OCI-LY7 (cell line): ENCODE results near the gene GET3. TPM values are rescaled to one million over a fixed set of nuclear protein-coding genes. Genes with fewer than 3 reads are reported as not detected.

Experiments
- BruUV-seq: library from RNA; stranded (reverse); fragments of 400-500 nt; replicated peaks from 2 replicates; lab custom pipeline; 2021; lab: Mats Ljungman, UMichigan
- CTCF ChIA-PET: fragments of 300-600 bp; sonication (Branson Sonifier 250); formaldehyde crosslinking; loops from one replicate; lab custom pipeline; 2022; ENCODE audit warnings: antibody characterized with exemption; ENCODE audit not compliant: unreplicated experiment; lab: Charles Lee
- POLR2A ChIA-PET: fragments of 300-600 bp; sonication (Branson Sonifier 250); formaldehyde crosslinking; loops from one replicate; lab custom pipeline; 2022; ENCODE audit warnings: antibody characterized with exemption; lab: Charles Lee
- DNase-seq: peaks from one replicate; pipeline ENCODE4 v3.0.0-alpha.2; 2015; ENCODE audit warnings: low spot score
- H2AFZ ChIP-seq: fragments of 200-600 bp; sonication (generic), shearing (Covaris generic); 2 replicates; pipeline ENCODE4 v1.6.1; 2014; ENCODE audit warnings: mild to moderate bottlenecking, antibody characterized with exemption, low read length, moderate library complexity
- H3K27ac ChIP-seq: fragments of 200-600 bp; sonication (generic); 2 replicates; pipeline ENCODE4 v1.5.1; 2014; ENCODE audit warnings: mixed run types, low read depth, mild to moderate bottlenecking, moderate library complexity, low read length, inconsistent platforms; ENCODE audit not compliant: poor library complexity, severe bottlenecking
- H3K36me3 ChIP-seq: fragments of 200-600 bp; sonication (generic); 2 replicates; pipeline ENCODE4 v1.6.1; 2014; ENCODE audit warnings: mild to moderate bottlenecking, antibody characterized with exemption, low read length, moderate library complexity, mixed read lengths; ENCODE audit not compliant: insufficient read depth
- H3K4me1 ChIP-seq: fragments of 200-600 bp; sonication (generic); 2 replicates; pipeline ENCODE4 v1.5.1; 2014; ENCODE audit warnings: mild to moderate bottlenecking, low read length; ENCODE audit not compliant: insufficient read depth, poor library complexity, severe bottlenecking
- H3K4me2 ChIP-seq: fragments of 200-600 bp; sonication (generic); 2 replicates; pipeline ENCODE4 v1.6.1; 2014; ENCODE audit warnings: mild to moderate bottlenecking, low read length
- H3K4me3 ChIP-seq: fragments of 200-600 bp; sonication (generic); 2 replicates; pipeline ENCODE4 v1.5.1; 2014; ENCODE audit warnings: mild to moderate bottlenecking, low read depth, low read length; ENCODE audit not compliant: poor library complexity, severe bottlenecking
- H3K79me2 ChIP-seq: fragments of 200-600 bp; sonication (generic); 2 replicates; pipeline ENCODE4 v1.6.1; 2016; ENCODE audit warnings: low read depth, mild to moderate bottlenecking, low read length, moderate library complexity, mixed read lengths; ENCODE audit not compliant: insufficient read depth
- H3K9me2 ChIP-seq: fragments of 200-600 bp; sonication (generic); 2 replicates; pipeline ENCODE4 v1.6.1; 2016; ENCODE audit warnings: mild to moderate bottlenecking, low read length, mixed read lengths; ENCODE audit not compliant: insufficient read depth
- H3K9me3 ChIP-seq: fragments of 200-600 bp; sonication (generic); 2 replicates; pipeline ENCODE4 v1.6.1; 2014; ENCODE audit warnings: mild to moderate bottlenecking, mixed run types, low read length, mixed read lengths
- H4K20me1 ChIP-seq: fragments of 200-600 bp; sonication (generic); 2 replicates; pipeline ENCODE4 v1.6.1; 2014; ENCODE audit warnings: mild to moderate bottlenecking, antibody characterized with exemption, low read length, moderate library complexity, mixed read lengths; ENCODE audit not compliant: insufficient read depth
- EZH2phosphoT487 ChIP-seq: fragments of 200-600 bp; sonication (generic); IDR thresholded peaks from 2 replicates; pipeline ENCODE4 v1.6.1; 2018; ENCODE audit warnings: low read depth, borderline replicate concordance, mild to moderate bottlenecking, mixed run types, antibody characterized with exemption, low read length, moderate library complexity, mixed read lengths
- intact Hi-C: fragments of 100-400 bp; cut with micrococcal nuclease; formaldehyde crosslinking; loops from one replicate; pipeline ENCODE4 v1.10.0; 2022; ENCODE audit not compliant: unreplicated experiment
- total RNA-seq, 2 experiments: library from RNA; depleted of rRNA in 1 of 2; stranded (reverse); fragments of >200 nt in 1 of 2; shearing (Covaris generic) in 1 of 2; gene quantifications; 2 replicates each; pipeline ENCODE4 v1.2.3, GENCODE V29; 2014 to 2022
- TF ChIP-seq, protein P1 (sequence below): fragments of 200-600 bp; sonication (generic); conservative IDR thresholded peaks from 2 replicates; pipeline ENCODE4 v1.5.1; 2014; ENCODE audit warnings: mild to moderate bottlenecking, antibody characterized with exemption, low read length, moderate library complexity, mixed read lengths

GET3 gene
- total RNA-seq, 2 experiments from 2014 or later: 34.3 to 40.5 TPM

DNA sequence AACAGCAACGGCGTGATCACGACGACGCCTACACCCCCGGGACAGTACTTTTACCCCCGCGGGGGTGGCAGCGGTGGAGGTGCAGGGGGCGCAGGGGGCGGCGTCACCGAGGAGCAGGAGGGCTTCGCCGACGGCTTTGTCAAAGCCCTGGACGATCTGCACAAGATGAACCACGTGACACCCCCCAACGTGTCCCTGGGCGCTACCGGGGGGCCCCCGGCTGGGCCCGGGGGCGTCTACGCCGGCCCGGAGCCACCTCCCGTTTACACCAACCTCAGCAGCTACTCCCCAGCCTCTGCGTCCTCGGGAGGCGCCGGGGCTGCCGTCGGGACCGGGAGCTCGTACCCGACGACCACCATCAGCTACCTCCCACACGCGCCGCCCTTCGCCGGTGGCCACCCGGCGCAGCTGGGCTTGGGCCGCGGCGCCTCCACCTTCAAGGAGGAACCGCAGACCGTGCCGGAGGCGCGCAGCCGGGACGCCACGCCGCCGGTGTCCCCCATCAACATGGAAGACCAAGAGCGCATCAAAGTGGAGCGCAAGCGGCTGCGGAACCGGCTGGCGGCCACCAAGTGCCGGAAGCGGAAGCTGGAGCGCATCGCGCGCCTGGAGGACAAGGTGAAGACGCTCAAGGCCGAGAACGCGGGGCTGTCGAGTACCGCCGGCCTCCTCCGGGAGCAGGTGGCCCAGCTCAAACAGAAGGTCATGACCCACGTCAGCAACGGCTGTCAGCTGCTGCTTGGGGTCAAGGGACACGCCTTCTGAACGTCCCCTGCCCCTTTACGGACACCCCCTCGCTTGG lies 55.0 kb downstream of the GET3 start:
- peak overlapping the region; percentile 84 for H3K4me3 ChIP-seq
- ChIA-PET POLR2A (interaction anchor here (0.6 to 2.2 kb wide), 7 partner anchors 8 to 58 kb away, joined by 3 to 10 read pairs (median 4); partner anchors contain the start of genes RNASEH2A, THSD8 and TRIR), CTCF (interaction anchor here (0.6 to 2.8 kb wide), 3 partner anchors 14 to 1385 kb away, joined by 3 to 20 read pairs (median 4); no protein-coding TSS in a partner anchor)
- H3K4me1 ChIP-seq: peaks cover 45% of the 10 kb centered on the region
- peak overlapping the region; percentile 77 for H3K27ac ChIP-seq
- no peak overlapping the region; the same call in 1 of the 2 replicates for H2AFZ ChIP-seq
- TF ChIP-seq, protein P1, sequence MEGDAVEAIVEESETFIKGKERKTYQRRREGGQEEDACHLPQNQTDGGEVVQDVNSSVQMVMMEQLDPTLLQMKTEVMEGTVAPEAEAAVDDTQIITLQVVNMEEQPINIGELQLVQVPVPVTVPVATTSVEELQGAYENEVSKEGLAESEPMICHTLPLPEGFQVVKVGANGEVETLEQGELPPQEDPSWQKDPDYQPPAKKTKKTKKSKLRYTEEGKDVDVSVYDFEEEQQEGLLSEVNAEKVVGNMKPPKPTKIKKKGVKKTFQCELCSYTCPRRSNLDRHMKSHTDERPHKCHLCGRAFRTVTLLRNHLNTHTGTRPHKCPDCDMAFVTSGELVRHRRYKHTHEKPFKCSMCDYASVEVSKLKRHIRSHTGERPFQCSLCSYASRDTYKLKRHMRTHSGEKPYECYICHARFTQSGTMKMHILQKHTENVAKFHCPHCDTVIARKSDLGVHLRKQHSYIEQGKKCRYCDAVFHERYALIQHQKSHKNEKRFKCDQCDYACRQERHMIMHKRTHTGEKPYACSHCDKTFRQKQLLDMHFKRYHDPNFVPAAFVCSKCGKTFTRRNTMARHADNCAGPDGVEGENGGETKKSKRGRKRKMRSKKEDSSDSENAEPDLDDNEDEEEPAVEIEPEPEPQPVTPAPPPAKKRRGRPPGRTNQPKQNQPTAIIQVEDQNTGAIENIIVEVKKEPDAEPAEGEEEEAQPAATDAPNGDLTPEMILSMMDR: no peak
- no peak for TF ChIP-seq EZH2phosphoT487
- H4K20me1 ChIP-seq: no peaks in the 10 kb centered on the region; the same call in 1 of the 2 replicates
- H3K79me2 ChIP-seq: peaks cover 8% of the 10 kb centered on the region
- no TSS peak for BruUV-seq
- no peaks in the 10 kb centered on the region for H3K9me2 ChIP-seq
- H3K9me3 ChIP-seq: no peaks in the 10 kb centered on the region
- peak; percentile 91 for DNase-seq
- H3K4me2 ChIP-seq: peak overlapping the region; percentile 95
- H3K36me3 ChIP-seq: no peaks in the 10 kb centered on the region
- intact Hi-C loops: loop anchor here (2.0 to 5.0 kb wide), 2 partner anchors 57 to 70 kb away; partner anchors contain the start of genes TNPO2 and TRIR

DNA sequence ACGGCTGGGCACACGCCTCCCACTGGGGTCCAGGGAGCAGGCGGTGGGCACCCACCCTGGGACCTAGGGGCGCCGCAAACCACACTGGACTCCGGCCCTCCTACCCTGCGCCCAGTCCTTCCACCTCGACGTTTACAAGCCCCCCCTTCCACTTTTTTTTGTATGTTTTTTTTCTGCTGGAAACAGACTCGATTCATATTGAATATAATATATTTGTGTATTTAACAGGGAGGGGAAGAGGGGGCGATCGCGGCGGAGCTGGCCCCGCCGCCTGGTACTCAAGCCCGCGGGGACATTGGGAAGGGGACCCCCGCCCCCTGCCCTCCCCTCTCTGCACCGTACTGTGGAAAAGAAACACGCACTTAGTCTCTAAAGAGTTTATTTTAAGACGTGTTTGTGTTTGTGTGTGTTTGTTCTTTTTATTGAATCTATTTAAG lies 55.6 kb downstream of the GET3 start:
- Histone ChIP-seq H3K27ac (peak overlapping the region; percentile 77), H4K20me1 (no peaks in the 10 kb centered on the region; the same call in 1 of the 2 replicates), H3K4me2 (peak overlapping the region; percentile 95), H2AFZ (no peak overlapping the region; the same call in 1 of the 2 replicates), H3K9me3 (no peaks in the 10 kb centered on the region), H3K4me3 (peak overlapping the region; percentile 84), H3K9me2 (no peaks in the 10 kb centered on the region), H3K79me2 (peaks cover 8% of the 10 kb centered on the region), H3K4me1 (peaks cover 45% of the 10 kb centered on the region), H3K36me3 (0 out of 2 replicates have a peak, but pooled peaks cover 3% of the 10 kb centered on the region)
- ChIA-PET POLR2A (interaction anchor here (0.6 to 2.2 kb wide), 7 partner anchors 9 to 59 kb away, joined by 3 to 5 read pairs (median 3); partner anchors contain the start of genes RNASEH2A, THSD8 and TRIR), CTCF (interaction anchor here (0.6 to 2.8 kb wide), 4 partner anchors 9 to 1386 kb away, joined by 3 to 20 read pairs (median 3); no protein-coding TSS in a partner anchor)
- BruUV-seq: TSS peak; percentile 90
- intact Hi-C loops: loop anchor here (2.0 to 5.0 kb wide), 2 partner anchors 58 to 71 kb away; partner anchors contain the start of genes TNPO2 and TRIR
- no peak for DNase-seq
- TF ChIP-seq, protein P1: no peak
